Measurements from ENCODE around the gene CHST4. TPM values are rescaled to one million over a fixed set of nuclear protein-coding genes. Genes with fewer than 3 reads are reported as not detected.

The CHST4 gene
- total and polyA plus RNA-seq, 9 of the 15 experiments (the other 6 are each of a cell fraction or from before 2014, with no cell fraction given): 0.07 TPM; not detected in 8

- TF ChIP-seq PRDM10 (IDR thresholded peaks at IDR 0.05; ENCODE audit: partially characterized antibody): no peak
- TF ChIP-seq MCM3 (IDR thresholded peaks at IDR 0.05): no peak
Observed at GRCh38 chr16:71584543-71585317, 58.5 kb downstream of the CHST4 start (continued).

DNA sequence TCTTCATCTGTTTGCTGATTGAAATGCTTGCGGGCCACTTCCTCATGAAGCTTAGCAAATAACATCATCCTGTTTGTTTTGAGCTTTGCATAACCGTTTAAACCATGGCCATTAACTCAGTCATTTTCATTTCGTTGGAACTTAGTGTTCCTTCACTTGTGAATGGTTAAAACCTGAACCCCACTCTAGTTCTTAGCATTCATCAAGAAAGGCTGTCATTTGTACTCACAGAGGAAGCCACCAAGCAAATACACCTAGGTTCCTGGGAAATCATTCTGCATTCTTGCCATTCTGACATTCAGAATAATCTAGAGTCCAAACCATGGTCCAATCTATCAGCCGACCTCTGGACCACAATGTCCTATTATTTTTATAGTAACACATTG, 59.1 kb downstream of the CHST4 start:
- no peak overlapping the region for H3K27ac ChIP-seq (ENCODE audit: extremely low read depth, low read depth, low read length)
- H3K4me1 ChIP-seq (replicated peaks in 1 of 2; ENCODE audit: control insufficient read depth in 2 of 2, insufficient read depth in 2 of 2, low read length in 2 of 2): no peaks in the 10 kb centered on the region
- H3K9ac ChIP-seq (ENCODE audit: insufficient read depth in 1 of 2, low read depth in 2 of 2, low read length in 2 of 2): no peak overlapping the region
- POLR2A ChIA-PET: interaction anchor here (0.7 to 1.3 kb wide), 4 partner anchors 9 to 59 kb away, joined by 3 to 4 read pairs (median 3); partner anchors contain the start of genes CHST4 and TAT
- intact Hi-C loops (cut with micrococcal nuclease): no loop called here
- no peak for FAIRE-seq
- H3K36me3 ChIP-seq (ENCODE audit: control insufficient read depth, insufficient read depth, low read length): no peaks in the 10 kb centered on the region
- no peak overlapping the region for H3K4me3 ChIP-seq
- CTCF ChIA-PET (ENCODE audit: low intra/inter-chr PET ratio): no interaction called here
- in situ Hi-C loops (cut with MboI): loop anchor here (10.0 kb wide), 1 partner anchor 161 kb away; no protein-coding TSS in a partner anchor
- H3K9me1 ChIP-seq (ENCODE audit: control insufficient read depth, insufficient read depth, low read length): no peaks in the 10 kb centered on the region
- BruUV-seq (replicated peaks): no TSS peak
- no peaks in the 10 kb centered on the region for H3K79me2 ChIP-seq (ENCODE audit: control insufficient read depth, insufficient read depth, low read length)
- TF ChIP-seq NFYB (IDR thresholded peaks at IDR 0.05; ENCODE audit: extremely low read depth, insufficient read length): no peak
- TF ChIP-seq NCOA1 (IDR thresholded peaks at IDR 0.05; ENCODE audit: low read depth): no peak
- no peak for TF ChIP-seq ZNF76 (CRISPR knock-in tag; IDR thresholded peaks at IDR 0.05; ENCODE audit: borderline replicate concordance)
- TF ChIP-seq E2F4 (CRISPR knock-in tag; IDR thresholded peaks at IDR 0.05; ENCODE audit: low read depth): no peak
- TF ChIP-seq ZNF324 (CRISPR knock-in tag; IDR thresholded peaks at IDR 0.05): no peak
- H3K4me2 ChIP-seq (ENCODE audit: insufficient read depth, low read length): no peak overlapping the region
- WGBS (ENCODE audit: insufficient coverage, low coverage, missing lambda C conversion rate): 0% methylated on average over 4 of the region's 4 CpGs
- H4K20me1 ChIP-seq (replicated peaks; ENCODE audit: control insufficient read depth, insufficient read depth, low read length): 0 out of 2 replicates have a peak, but pooled peaks cover 4% of the 10 kb centered on the region
- peaks cover 35 to 45% of the 10 kb centered on the region in 2 experiments for H3K27me3 ChIP-seq (ENCODE audit: control insufficient read depth in 2 of 2, insufficient read depth in 2 of 2, low read length in 2 of 2)
- DNase-seq (ENCODE audit: extremely low read depth in 1 of 4, low spot score in 3 of 4): no peak
- H2AFZ ChIP-seq (ENCODE audit: low read depth, low read length): no peak overlapping the region
- H3K9me3 ChIP-seq (replicated peaks; ENCODE audit: control insufficient read depth, insufficient read depth, low read depth, low read length): no peaks in the 10 kb centered on the region
- ATAC-seq: no peak

Measured in K562 (cell line).